GM21737 (cell line): ENCODE measurements around the gene HMGCS1.
"Not testable (repeated sequence)": the region's sequence is repeated elsewhere in the genome, so short reads cannot be mapped to it uniquely, and the experiment has no call there.

Experiments
- ATAC-seq: cut with Tn5 transposase; IDR thresholded peaks from one replicate; pipeline ENCODE4 v1.9.1; 2021; ENCODE audit warnings: mild to moderate bottlenecking, moderate library complexity; ENCODE audit not compliant: unreplicated experiment

Gene HMGCS1

GRCh38 chr5:43313035-43313853 lies at the start of gene HMGCS1:
HMGCS1 (minus strand) TSS chr5:43313412; CDS start chr5:43298965, 14,447 bp downstream.
- ATAC-seq: peak; percentile 95

- no peak for ATAC-seq
These were observed 45.5 kb upstream of the HMGCS1 start for GRCh38 chr5:43358726-43359125.

DNA sequence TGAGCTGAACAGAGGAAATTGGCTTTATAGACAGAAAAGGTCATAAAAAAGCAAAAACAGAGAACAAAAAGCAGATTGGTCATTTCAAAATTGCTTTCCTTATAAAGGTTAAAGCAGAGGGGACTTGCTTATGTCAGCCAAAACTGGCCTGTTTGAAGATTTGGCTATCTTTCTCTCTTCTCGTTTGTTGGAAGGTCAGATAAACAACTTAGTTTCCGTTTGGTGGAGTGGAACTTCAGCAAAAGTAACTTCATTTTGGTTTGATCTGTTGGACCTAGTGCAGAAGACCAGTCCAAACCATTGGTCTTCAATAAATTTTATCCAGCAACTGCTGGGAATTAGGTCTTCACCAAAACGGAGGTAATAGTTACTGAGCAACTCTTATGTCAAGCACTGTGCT lies 45.1 kb upstream of the HMGCS1 start:
- ATAC-seq: no peak

DNA sequence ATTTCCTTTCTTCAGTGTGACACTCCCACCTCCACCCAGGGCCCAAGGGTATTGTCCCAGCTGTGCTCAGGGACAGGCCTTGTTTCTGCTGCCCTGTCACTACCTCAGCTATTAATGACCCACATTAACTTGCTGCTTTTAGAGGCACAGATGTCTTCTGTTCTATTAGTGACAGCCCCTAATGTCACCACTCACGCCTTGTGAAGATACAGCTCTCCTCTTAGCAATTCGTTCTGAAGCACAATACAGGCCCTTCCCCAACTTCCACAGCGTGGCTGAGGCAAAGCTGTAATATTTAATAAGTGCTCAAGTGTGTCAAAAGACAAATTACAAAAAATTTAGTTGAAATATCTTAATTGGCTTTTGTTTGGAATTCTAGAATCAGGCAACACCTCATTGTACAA lies 44.7 kb upstream of the HMGCS1 start:
- no peak for ATAC-seq

DNA sequence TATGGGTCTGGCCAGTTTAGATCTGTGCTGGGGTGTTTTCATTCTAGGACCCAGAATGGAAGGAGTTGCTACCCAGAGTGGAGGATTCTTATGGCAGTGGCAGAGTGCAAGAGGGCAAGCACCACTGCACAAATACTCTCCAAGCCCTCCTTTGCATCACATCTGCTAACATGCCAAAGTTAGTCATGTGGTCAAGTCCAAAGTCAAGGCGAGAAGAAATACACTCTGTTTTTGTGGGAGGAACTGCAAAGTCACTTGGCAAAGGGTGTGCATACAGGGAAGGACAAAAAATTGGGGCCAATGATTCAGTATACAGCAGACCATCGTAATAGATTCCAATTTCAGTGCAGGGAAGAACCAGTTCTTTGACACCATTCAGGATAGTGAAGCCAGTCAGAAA lies 43.9 kb upstream of the HMGCS1 start:
- no peak for ATAC-seq

DNA sequence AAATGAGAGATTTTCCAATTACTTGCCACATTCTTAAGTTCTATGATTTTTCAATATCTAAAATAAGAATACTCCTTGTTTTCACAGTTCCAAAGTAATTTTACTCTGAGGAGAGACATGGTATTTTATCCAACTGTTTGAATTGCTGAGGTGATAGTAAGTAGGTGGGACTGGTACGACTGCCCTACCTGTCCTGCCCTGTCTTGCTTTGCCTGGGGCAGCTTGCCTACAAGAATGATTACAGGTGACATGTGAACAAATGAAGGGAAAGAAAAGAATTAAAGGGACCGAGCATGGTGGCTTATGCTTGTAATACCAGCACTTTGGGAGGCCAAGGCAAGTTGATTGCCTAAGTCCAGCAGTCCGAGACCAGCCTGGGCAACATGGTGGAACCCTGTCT lies 41.6 kb upstream of the HMGCS1 start:
- no peak for ATAC-seq

- no peak for ATAC-seq
These were observed 40.5 kb upstream of the HMGCS1 start for GRCh38 chr5:43353668-43354067.

- ATAC-seq: no peak
These were observed 39.7 kb upstream of the HMGCS1 start for GRCh38 chr5:43352915-43353314.

- no peak for ATAC-seq
These were observed 38.9 kb upstream of the HMGCS1 start for GRCh38 chr5:43352131-43352530.

GRCh38 chr5:43348861-43349363 lies 35.7 kb upstream of the HMGCS1 start:
- ATAC-seq: no peak

GRCh38 chr5:43348207-43348606 lies 35.0 kb upstream of the HMGCS1 start:
- no peak for ATAC-seq

DNA sequence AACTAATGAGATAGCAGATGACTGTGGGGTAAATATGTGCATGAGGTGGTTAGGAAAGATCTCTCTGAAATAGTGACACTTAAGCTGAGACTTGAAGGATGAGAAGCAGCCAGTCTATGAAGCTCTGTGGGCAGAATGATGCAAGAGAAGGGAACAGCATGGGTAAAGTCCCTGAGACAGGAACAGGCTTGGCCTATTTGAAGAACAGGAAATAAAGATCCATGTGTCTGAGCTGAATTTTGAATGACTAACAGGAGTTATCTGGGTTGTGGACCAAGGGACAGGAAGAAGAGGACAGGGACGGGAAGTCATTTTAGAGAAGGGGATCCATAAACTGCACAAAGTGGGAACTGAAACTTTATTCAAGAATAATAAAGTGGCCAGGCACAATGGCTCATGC lies 25.6 kb upstream of the HMGCS1 start:
- no peak for ATAC-seq

- no peak for ATAC-seq
These were observed 22.9 kb upstream of the HMGCS1 start for GRCh38 chr5:43336159-43336558.

DNA sequence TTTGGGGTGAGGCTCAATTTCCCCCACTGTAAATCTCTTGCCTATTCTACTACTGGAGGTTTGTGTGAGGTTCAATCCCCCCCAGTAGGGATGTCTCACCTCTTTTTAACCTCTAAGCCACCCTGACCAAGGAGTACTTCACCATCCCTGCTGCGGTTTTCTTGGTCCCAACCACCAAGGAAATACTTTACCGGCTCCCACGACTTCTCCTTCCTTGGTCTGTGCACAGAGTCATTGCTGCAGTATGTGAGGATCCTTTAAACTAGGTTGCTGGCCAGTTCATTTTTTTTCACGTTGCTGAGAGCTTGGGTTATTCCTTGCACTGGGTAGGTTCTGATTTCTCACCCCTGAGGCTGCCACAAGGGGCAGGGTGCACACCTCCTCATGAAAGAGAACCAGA lies 22.5 kb upstream of the HMGCS1 start:
- no peak for ATAC-seq

- no peak for ATAC-seq
These were observed 19.2 kb upstream of the HMGCS1 start for GRCh38 chr5:43332401-43332800.

DNA sequence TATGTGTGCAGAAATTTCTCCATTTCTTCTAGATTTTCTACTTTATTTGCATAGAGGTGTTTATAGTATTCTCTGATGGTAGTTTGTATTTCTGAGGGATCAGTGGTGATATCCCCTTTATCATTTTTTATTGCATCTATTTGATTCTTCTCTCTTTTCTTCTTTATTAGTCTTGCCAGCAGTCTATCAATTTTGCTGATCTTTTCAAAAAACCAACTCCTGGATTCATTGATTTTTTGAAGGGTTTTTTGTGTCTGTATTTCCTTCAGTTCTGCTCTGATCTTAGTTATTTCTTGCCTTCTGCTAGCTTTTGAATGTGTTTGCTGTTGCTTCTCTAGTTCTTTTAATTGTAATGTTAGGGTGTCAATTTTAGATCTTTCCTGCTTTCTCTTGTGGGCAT lies 12.4 kb upstream of the HMGCS1 start:
- not testable (repeated sequence) for ATAC-seq

DNA sequence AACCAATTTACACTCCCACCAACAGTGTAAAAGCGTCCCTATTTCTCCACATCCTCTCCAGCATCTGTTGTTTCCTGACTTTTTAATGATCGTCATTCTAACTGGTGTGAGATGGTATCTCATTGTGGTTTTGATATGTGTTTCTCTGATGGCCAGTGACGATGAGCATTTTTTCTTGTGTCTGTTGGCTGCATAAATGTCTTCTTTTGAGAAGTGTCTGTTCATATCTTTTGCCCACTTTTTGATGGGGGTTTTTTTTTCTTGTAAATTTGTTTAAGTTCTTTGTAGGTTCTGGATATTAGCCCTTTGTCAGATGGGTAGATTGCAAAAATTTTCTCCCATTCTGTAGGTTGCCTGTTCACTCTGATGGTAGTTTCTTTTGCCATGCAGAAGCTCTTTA lies 10.3 kb upstream of the HMGCS1 start:
- ATAC-seq: not testable (repeated sequence)

DNA sequence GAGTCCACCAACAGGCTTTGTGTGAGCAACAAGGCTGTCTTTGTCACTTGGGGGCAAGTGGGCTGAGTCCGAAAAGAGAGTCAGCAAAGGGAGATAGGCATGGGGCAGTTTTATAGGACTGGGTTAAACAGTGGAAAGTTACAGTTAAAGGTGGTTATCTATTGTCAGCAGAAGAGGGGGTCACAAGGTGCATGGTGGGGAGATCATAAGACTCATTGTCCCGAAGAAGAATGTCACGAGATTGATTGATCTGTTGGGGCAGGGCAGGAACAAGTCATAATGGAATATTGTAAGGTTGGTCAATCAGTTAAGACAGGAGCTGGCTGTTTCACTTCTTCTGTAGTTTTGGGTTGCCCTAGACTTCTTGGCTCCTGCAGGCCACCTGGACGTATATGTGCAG lies 7.6 kb upstream of the HMGCS1 start:
- no peak for ATAC-seq

DNA sequence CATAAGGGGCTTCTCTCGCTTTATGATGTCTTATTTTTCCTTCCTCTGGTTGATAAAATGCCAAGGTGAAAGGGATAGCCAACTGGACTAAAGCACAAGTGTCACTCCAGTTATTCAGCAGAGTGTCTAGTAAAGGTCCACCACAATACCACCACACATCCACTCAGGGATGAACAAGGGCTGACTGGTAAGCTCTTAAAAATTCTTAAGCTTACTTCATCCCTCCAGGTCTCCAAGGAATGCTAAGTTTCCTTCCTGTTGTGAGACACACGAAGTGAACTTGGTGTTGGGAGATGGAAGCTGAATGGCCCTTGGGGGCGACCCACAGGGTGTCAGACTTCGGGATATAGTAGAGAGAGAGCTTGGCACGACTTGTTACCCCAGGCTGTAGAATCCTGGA lies 3.2 kb upstream of the HMGCS1 start:
- no peak for ATAC-seq

GRCh38 chr5:43315682-43316081 lies 2.5 kb upstream of the HMGCS1 start:
- no peak for ATAC-seq

- no peak for ATAC-seq
These were observed 2.1 kb upstream of the HMGCS1 start for GRCh38 chr5:43315263-43315662.

GRCh38 chr5:43314724-43315123 lies 1.5 kb upstream of the HMGCS1 start:
- ATAC-seq: no peak
